Kidney (tissue), 14 donors: ENCODE data around the gene MED13L. TPM values are rescaled to one million over a fixed set of nuclear protein-coding genes. Genes with fewer than 3 reads are reported as not detected.

Experiments used
- DNase-seq, 5 donors: peaks; one replicate each; pipeline ENCODE4 v3.0.0-alpha.2; 2013 to 2020
- FAIRE-seq: peaks from 2 replicates; lab custom pipeline; 2012; peaks lifted over from hg19 to GRCh38; lab: Jason Lieb, UNC
- H3K27ac ChIP-seq, 2 donors: one replicate each; pipeline ENCODE4 v1.7.0; 2013; ENCODE audit warnings: low read depth in 2 of 2, low read length in 2 of 2, inconsistent platforms in 1 of 2
- H3K27me3 ChIP-seq: one replicate; pipeline ENCODE4 v1.7.1; 2013; ENCODE audit warnings: low read length, inconsistent platforms; ENCODE audit not compliant: control insufficient read depth, insufficient read depth
- H3K36me3 ChIP-seq, 3 donors: one replicate each; pipeline versions ENCODE4 v1.7.0 to v1.7.1; 2013; ENCODE audit warnings: low read length in 3 of 3, control low read depth in 1 of 3, inconsistent platforms in 1 of 3; ENCODE audit not compliant: insufficient read depth in 3 of 3, control insufficient read depth in 2 of 3
- H3K4me1 ChIP-seq, 3 donors: one replicate each; pipeline versions ENCODE4 v1.7.0 to v1.7.1; 2013; ENCODE audit warnings: low read length in 3 of 3, inconsistent platforms in 1 of 3, low read depth in 1 of 3; ENCODE audit not compliant: control insufficient read depth in 2 of 3, insufficient read depth in 2 of 3
- H3K4me3 ChIP-seq, 3 donors: one replicate each; pipeline versions ENCODE4 v1.7.0 to v1.8.1; 2013; ENCODE audit warnings: low read length in 3 of 3, control low read depth in 1 of 3, inconsistent platforms in 1 of 3
- H3K9ac ChIP-seq, 3 donors: one replicate each; pipeline versions ENCODE4 v1.7.0 to v1.7.1; 2013; ENCODE audit warnings: low read length in 3 of 3, control low read depth in 1 of 3, inconsistent platforms in 1 of 3
- H3K9me3 ChIP-seq, 3 donors: one replicate each; pipeline versions ENCODE4 v1.7.0 to v1.7.1; 2013; ENCODE audit warnings: low read length in 3 of 3, control low read depth in 1 of 3, inconsistent platforms in 1 of 3; ENCODE audit not compliant: control insufficient read depth in 2 of 3, insufficient read depth in 1 of 3
- intact Hi-C: fragments of 100-400 bp; cut with DNase I; formaldehyde crosslinking; loops from one replicate; pipeline ENCODE4 v1.11.1; 2022
- polyA plus RNA-seq: library from polyadenylated mRNA; stranded (reverse); fragments of 350-450 nt; fragmentation: Illumina TruSeq; extraction: RNeasy Lipid Tissue Mini Kit (QIAGEN cat#74804); gene quantifications from one replicate; pipeline ENCODE4 v1.2.3, GENCODE V29; 2014; ENCODE audit warnings: low read depth, low replicate concordance; ENCODE audit not compliant: insufficient read depth
- total RNA-seq: library from RNA; stranded (reverse); fragmentation: NEBNext Ultra II Directional; extraction: Animal tissue kit (Norgen Biotek cat#: 25700); gene quantifications from one replicate; pipeline ENCODE4 v1.2.1, GENCODE V29; 2021
- TF ChIP-seq, protein P1 (sequence below): IDR thresholded peaks from 3 replicates; pipeline ENCODE4 v1.5.1; 2012; ENCODE audit warnings: mild to moderate bottlenecking, moderate library complexity, borderline replicate concordance; ENCODE audit not compliant: insufficient read depth; ENCODE audit errors: extremely low read depth
- donor health status: control.
- donor health status: control.
- donor health status: control.
- donor health status: control.
- donor health status: control.
- donor health status: DM: yes; HTN: yes; CAD: no.
- donor health status: Normal renal cell carcinoma (clear cell type).

The MED13L gene
- total and polyA plus RNA-seq, 2 donors from 2014 or later: 7.1 to 153 TPM

- FAIRE-seq (no peak), DNase-seq (no peak)
- H3K27me3 ChIP-seq: no peaks in the 10 kb centered on the region
- TF ChIP-seq, protein P1, sequence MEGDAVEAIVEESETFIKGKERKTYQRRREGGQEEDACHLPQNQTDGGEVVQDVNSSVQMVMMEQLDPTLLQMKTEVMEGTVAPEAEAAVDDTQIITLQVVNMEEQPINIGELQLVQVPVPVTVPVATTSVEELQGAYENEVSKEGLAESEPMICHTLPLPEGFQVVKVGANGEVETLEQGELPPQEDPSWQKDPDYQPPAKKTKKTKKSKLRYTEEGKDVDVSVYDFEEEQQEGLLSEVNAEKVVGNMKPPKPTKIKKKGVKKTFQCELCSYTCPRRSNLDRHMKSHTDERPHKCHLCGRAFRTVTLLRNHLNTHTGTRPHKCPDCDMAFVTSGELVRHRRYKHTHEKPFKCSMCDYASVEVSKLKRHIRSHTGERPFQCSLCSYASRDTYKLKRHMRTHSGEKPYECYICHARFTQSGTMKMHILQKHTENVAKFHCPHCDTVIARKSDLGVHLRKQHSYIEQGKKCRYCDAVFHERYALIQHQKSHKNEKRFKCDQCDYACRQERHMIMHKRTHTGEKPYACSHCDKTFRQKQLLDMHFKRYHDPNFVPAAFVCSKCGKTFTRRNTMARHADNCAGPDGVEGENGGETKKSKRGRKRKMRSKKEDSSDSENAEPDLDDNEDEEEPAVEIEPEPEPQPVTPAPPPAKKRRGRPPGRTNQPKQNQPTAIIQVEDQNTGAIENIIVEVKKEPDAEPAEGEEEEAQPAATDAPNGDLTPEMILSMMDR: no peak
- no peaks in the 10 kb centered on the region for H3K9me3 ChIP-seq
- no peak overlapping the region for H3K27ac ChIP-seq
- peaks cover 0 to 16% (median 2%) of the 10 kb centered on the region in 3 donors for H3K4me1 ChIP-seq
- H3K36me3 ChIP-seq: no peaks in the 10 kb centered on the region
- no peak overlapping the region for H3K9ac ChIP-seq
- H3K4me3 ChIP-seq: no peak overlapping the region
- intact Hi-C loops: no loop called here
Observed at GRCh38 chr12:116215023-116215422, 62.5 kb downstream of the MED13L start.

DNA sequence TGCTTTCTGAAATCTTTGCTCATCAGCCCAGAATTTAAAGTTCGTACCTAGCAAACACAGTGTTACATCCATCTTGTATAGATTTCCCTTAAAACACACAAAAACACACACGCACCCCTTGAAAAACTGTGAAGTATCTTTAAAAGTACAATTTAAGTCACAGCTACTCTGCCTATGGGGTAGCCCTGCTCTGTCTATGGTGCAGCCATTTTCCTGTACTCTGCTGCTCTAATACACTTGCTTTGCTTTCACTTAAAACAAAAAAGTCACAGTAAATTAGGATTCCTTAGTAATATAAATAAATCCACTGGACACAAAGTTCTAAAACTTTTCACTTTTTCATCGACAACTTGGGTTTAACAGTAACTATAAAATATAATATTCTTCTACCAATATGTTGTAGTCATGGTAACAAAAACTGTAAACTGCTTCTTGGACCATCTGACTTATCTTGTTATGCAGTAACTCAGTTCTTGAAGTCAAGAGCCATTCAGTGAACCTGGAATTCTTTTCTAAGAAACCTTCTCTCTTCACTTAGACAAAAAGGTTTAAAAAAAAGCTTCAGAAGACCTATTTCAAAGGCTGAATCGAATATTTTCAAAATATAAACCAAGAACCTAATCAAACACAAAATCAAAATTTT, 63.5 kb downstream of the MED13L start:
- FAIRE-seq (no peak), DNase-seq (no peak)
- peaks cover 0 to 16% (median 2%) of the 10 kb centered on the region in 3 donors for H3K4me1 ChIP-seq
- no peaks in the 10 kb centered on the region for H3K9me3 ChIP-seq
- no peak overlapping the region for H3K9ac ChIP-seq
- H3K4me3 ChIP-seq: no peak overlapping the region
- no peaks in the 10 kb centered on the region for H3K36me3 ChIP-seq
- intact Hi-C loops: no loop called here
- TF ChIP-seq, protein P1: no peak
- no peak overlapping the region for H3K27ac ChIP-seq
- H3K27me3 ChIP-seq: no peaks in the 10 kb centered on the region

GRCh38 chr12:116213014-116213413, 64.5 kb downstream of the MED13L start:
- H3K27me3 ChIP-seq: no peaks in the 10 kb centered on the region
- H3K4me3 ChIP-seq: no peak overlapping the region
- TF ChIP-seq, protein P1: no peak
- H3K4me1 ChIP-seq: peaks cover 0 to 12% (median 2%) of the 10 kb centered on the region in 3 donors
- peak in 1 of 5 donors; percentile 11 for DNase-seq
- H3K9me3 ChIP-seq: no peaks in the 10 kb centered on the region
- H3K27ac ChIP-seq: no peak overlapping the region
- H3K36me3 ChIP-seq: no peaks in the 10 kb centered on the region
- no peak overlapping the region for H3K9ac ChIP-seq
- intact Hi-C loops: no loop called here
- FAIRE-seq: no peak
